Ecto neural progenitor cell (in vitro differentiated cells): Measurements from ENCODE around the gene SMAD1.
"Not testable (repeated sequence)": the region's sequence is repeated elsewhere in the genome, so short reads cannot be mapped to it uniquely, and the experiment has no call there.

Source experiments
- DNase-seq: peaks from one replicate; pipeline ENCODE4 v3.0.0-alpha.2; 2018; ENCODE audit warnings: low spot score

Gene SMAD1

GRCh38 chr4:145564540-145564939 lies 82.9 kb downstream of the SMAD1 start:
- no peak for DNase-seq

- no peak for DNase-seq
These were observed 83.7 kb downstream of the SMAD1 start for GRCh38 chr4:145565328-145565727.

- no peak for DNase-seq
These were observed 84.5 kb downstream of the SMAD1 start for GRCh38 chr4:145566086-145566708.

- no peak for DNase-seq
These were observed 85.1 kb downstream of the SMAD1 start for GRCh38 chr4:145566768-145567167.

GRCh38 chr4:145567516-145567915 lies 85.9 kb downstream of the SMAD1 start:
- DNase-seq, result no peak

GRCh38 chr4:145574546-145574945 lies 92.9 kb downstream of the SMAD1 start:
- DNase-seq, result not testable (repeated sequence)

GRCh38 chr4:145580906-145581305 lies 99.3 kb downstream of the SMAD1 start:
- no peak for DNase-seq

- no peak for DNase-seq
These were observed 101.8 kb downstream of the SMAD1 start for GRCh38 chr4:145583191-145584055.

GRCh38 chr4:145587088-145587754 lies 105.6 kb downstream of the SMAD1 start:
- no peak for DNase-seq

- not testable (repeated sequence) for DNase-seq
These were observed 107.7 kb downstream of the SMAD1 start for GRCh38 chr4:145589381-145589780.

GRCh38 chr4:145589916-145590702 lies 108.5 kb downstream of the SMAD1 start:
- DNase-seq, result no peak

- DNase-seq, result no peak
These were observed 120.6 kb downstream of the SMAD1 start for GRCh38 chr4:145602129-145602760.

- no peak for DNase-seq
These were observed 124.3 kb downstream of the SMAD1 start for GRCh38 chr4:145605941-145606340.
